SH-SY5Y (cell line): ENCODE data around the gene GLTP.

Source experiments
- GATA2 ChIP-seq: IDR thresholded peaks from 2 replicates; pipeline ENCODE4 v1.6.1; 2011; ENCODE audit warnings: mild to moderate bottlenecking, low read depth, low read length
- GATA3 ChIP-seq: IDR thresholded peaks from 2 replicates; pipeline ENCODE4 v1.6.1; 2011; ENCODE audit warnings: low read depth, mild to moderate bottlenecking, low read length, moderate library complexity

GLTP gene

DNA sequence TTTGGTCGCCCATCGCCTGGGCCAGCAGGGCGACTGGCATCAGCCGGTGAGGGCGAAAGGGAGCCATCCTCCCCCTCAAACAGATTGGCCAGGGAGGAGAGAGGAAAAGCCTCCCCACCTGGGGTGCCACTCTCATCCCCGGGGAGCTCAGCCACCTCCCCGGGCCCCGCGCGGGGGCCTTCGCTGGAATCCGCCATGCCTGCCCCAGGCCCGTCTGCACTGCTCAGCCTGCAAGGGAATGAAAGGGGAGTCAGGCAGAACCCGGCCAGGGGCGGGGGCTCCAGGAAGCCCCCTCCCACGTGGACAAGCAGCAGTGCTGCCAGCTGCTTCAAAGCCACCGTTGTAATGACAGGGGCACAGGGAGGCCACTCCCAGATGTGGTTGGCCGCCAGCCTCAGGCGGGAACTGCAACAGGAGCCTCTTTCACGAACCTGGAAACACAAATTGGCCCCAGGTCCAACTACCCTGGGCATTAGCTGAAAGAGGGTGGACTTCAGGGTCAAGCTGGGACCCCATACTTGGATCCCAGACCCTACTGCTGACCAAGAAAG is 65.7 kb downstream of the GLTP start:
- no peak for TF ChIP-seq GATA3
- no peak for TF ChIP-seq GATA2

DNA sequence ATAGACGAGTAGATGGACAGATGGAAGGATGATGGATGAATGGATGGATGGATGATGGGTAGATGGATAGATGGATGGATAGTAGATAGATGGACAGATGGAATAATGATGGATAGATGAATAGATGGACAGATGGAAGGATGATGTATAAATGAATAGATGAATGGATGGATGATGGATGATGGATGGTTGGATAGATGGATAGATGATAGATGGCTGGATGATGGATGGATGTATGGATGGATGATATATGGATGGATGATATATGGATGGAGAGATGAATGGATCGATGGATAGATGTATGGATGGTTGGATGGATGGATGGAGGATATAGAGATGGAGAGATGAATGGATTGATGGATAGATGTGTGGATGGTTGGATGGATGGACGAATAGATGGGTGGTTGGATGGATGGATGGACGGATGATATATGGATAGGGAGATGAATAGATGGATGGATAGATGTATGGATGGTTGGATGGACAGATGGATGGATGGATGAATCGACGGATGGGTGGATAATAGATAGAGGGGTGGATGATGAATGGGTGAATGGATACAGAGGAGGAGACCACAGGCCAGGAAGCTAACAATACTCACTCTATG is 66.4 kb downstream of the GLTP start:
- TF ChIP-seq GATA2 (no peak), GATA3 (no peak)

DNA sequence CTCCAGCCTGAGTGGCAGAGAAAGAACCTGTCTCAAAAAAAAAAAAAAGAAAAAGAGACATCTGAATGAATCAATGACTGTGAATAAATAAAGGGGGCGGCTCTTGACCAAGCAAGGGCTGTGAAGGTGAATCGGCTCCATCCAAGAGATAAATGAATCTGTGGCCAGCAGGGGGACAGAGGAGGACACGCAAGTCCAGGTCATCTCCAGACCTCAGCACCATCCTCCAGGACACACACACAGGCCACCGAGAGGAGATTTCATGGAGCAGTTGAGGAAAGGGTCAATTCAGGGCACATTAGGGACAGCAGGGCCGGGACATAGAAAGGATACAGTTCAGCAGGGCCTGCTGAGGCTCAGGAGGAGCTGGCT is 68.7 kb downstream of the GLTP start:
- TF ChIP-seq GATA3 (no peak), GATA2 (no peak)

DNA sequence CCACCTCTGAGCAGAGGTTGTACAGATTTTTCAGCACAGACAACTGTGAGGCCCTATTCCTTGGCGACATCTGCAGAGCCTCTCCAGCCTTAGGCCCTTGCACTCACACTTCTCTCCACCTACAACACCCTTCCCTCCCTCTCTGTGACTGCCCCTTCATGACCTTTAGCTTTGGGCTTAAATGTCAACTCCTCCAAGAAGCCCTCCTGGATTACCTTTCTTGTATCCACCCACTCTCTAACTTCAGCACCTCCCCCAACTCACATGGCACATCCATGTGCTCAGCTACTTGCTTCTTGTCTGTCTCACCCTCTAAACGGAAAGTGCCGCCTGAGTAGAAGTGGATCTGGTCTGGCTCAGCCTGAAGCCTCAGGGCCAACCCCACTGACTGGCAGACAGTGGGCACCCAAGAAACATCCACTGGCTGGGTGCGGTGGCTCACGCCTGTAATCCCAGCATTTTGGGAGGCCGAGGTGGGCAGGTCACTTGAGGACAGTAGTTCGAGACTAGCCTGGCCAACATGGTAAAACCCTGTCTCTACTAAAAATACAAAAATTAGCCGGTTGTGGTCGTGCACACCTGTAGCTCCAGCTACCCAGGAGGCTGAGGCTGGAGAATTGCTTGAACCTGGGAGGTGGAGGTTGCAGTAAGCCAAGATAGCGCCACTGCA is 69.3 kb downstream of the GLTP start:
- TF ChIP-seq GATA3 (no peak), GATA2 (no peak)

DNA sequence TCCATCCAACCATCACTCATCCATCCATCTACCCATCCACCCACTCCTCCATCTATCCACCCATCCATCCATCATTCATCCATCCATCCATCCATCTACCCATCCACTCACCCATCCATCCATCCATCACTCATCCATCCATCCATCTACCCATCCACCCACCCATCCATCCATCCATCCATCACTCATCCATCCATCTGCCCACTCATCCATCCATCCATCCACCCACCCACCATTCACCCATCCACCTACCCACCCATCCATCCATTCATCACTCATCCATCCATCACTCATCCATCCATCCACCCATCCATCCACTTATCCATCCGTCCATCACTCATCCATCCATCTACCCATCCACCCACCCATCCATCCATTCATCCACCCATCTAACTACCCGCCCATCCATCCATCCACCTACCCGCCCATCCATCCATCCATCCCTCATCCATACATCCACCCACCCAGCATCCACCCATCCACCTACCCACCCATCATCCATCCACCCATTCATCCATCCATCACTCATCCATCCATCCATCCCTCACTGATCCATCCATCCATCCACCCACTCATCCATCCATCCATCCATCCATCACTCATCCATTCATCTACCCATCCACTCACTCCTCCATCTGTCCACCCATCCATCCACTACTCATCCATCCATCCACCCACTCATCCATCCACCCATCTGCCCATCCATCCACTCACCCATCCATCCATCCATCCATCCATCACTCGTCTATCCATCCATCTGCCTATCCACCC is 71.3 kb downstream of the GLTP start:
- TF ChIP-seq GATA3 (no peak), GATA2 (no peak)

DNA sequence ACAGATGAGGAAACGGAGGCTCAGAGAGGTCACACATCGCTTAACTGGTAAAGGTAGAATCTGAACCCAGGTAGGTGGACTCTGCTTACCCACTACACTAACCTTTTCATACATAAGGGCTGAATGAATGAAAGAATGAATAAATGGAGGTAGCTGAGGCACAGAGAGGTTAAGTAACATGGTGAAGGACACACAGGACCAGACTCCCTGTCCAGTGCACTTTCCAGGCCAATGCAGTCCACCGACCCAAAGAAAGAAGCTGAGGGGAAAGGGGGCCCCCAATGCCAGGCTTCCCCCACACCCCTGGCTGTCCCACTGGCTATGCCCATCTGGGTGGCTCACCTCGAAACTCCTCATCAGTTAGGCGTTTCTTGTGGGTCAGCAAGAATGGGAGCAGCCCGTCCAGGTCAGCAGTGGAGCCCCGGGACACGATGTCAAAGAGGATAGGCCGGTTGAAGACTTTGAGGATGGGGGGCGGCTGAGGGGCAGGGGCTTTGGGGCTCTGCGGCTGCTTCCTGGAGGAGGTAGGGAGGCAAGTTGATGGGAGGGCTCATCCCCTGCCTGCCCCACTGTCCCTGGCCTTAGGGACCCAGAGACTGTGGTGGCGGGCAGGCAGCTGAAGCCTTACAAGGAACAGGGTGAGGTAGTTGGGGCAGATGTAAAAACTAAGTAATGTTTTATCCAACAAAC is 72.2 kb downstream of the GLTP start:
- TF ChIP-seq GATA2, result no peak
- TF ChIP-seq GATA3, result no peak

DNA sequence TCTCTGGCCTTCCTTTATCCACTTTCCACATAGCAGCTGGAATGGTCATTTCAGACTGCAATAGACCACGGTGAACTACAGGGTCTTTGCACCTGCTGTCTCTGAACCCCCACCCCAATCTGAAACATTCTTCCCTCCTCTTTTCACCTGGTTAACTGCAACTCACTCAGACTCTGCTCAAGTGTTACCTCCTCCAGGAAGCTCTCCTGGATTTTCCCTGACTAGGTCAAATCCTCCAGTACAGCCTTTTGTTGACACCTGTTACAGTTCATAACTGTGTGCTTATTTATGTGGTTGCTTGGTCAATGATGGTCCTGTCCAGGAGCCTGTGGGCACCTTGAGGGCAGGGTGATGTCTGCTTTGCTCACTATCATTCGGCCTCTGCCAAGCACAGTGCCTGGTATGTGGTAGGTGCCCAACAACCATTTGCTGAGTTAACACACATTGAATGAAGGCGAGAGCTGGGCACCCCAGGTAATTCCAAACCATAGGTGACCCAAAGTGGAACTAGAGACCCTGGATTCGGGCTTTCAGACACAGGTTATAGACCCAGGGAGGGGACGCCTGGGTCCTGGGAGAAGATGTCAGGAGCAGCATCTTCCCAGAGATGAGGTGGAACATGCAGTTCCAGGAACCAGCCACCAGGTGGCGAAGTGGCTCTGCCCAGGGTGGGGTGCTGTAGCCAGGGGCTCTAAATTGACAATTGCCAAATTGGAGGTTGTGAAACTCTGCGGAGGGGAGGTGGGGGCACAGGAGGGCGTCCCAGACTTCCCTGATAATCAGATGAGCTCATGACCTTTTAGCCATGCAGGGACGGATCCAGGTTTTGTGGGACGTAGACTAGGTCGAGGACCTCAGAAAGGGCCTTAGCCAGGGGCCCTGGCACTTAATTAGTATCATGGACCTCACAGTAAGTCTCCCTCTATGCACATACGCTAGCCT is 75.2 kb downstream of the GLTP start:
- TF ChIP-seq GATA2 (no peak), GATA3 (no peak)

DNA sequence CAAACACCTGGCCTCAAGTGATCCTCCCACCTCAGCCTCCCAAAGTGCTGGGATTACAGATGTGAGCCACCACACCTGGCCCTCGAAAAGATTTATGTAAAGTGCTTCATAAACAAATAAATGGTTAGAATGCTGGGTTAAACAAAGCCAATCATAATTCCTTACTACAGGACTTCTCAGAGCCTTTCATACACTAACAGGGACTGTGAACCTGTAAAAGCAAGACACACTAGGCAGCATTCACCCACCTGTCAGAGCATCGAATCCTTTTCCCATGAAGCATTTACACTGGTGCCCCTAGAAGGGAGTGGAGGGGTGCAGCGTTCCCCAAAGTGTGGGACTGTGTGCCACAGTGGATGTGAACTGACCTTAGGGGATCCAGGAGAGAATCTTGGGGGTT is 76.7 kb downstream of the GLTP start:
- TF ChIP-seq GATA3 (no peak), GATA2 (no peak)

DNA sequence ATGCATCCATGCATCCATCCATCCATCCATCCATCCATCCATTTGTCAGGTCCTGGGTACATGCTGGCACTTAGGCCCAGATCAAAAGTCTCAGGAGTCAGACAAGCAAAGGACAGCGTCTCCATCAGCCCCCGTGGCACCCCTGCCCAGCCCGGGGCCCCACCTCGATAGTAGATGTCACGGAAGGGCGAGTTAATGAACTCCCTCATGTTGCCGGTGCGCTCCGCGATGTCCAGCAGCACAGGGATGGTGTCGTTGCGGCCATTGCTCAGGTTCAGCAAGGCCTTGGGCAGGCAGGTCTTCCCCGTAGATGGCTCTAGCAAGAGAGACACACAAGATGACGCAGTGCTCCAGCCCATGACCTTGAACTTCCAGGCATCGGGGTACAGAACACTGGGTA is 77.5 kb downstream of the GLTP start:
- TF ChIP-seq GATA2, result no peak
- TF ChIP-seq GATA3, result no peak
